ENCODE data around the gene EMILIN1.
"Not testable (repeated sequence)": the region's sequence is repeated elsewhere in the genome, so short reads cannot be mapped to it uniquely, and the experiment has no call there.

Gene EMILIN1

GRCh38 chr2:27054721-27055120 lies 23.7 kb upstream of the EMILIN1 start:
- DNase-seq, result no peak

- DNase-seq, result no peak
Measured at GRCh38 chr2:27057184-27057583, 21.2 kb upstream of the EMILIN1 start.

- DNase-seq, result no peak
Measured at GRCh38 chr2:27058210-27058609, 20.2 kb upstream of the EMILIN1 start.

- no peak for DNase-seq
Measured at GRCh38 chr2:27059141-27059820, 19.1 kb upstream of the EMILIN1 start.

- DNase-seq, result no peak
Measured at GRCh38 chr2:27060323-27060722, 18.1 kb upstream of the EMILIN1 start.

- DNase-seq, result no peak
Measured at GRCh38 chr2:27065128-27065527, 13.3 kb upstream of the EMILIN1 start.

GRCh38 chr2:27067385-27067784 lies 11.0 kb upstream of the EMILIN1 start:
- DNase-seq, result no peak

GRCh38 chr2:27069436-27069835 lies 9.0 kb upstream of the EMILIN1 start:
- DNase-seq, result no peak

GRCh38 chr2:27069961-27070618 lies 8.3 kb upstream of the EMILIN1 start:
- DNase-seq, result no peak

GRCh38 chr2:27070653-27071276 lies 7.7 kb upstream of the EMILIN1 start:
- no peak for DNase-seq

- DNase-seq, result peak; percentile 54
Measured at GRCh38 chr2:27071277-27071989, 7.0 kb upstream of the EMILIN1 start, which contains the start of gene OST4. TSS of gene OST4 (minus strand) at chr2:27071654.

- no peak for DNase-seq
Measured at GRCh38 chr2:27071990-27072830, 6.2 kb upstream of the EMILIN1 start.

- DNase-seq, result no peak
Measured at GRCh38 chr2:27072920-27073319, 5.5 kb upstream of the EMILIN1 start.

GRCh38 chr2:27073782-27074181 lies 4.6 kb upstream of the EMILIN1 start:
- no peak for DNase-seq

GRCh38 chr2:27074738-27075565 lies 3.5 kb upstream of the EMILIN1 start:
- no peak for DNase-seq

GRCh38 chr2:27075566-27075871 lies 2.9 kb upstream of the EMILIN1 start:
- DNase-seq, result not testable (repeated sequence)

- no peak for DNase-seq
Measured at GRCh38 chr2:27076323-27076722, 2.1 kb upstream of the EMILIN1 start.

GRCh38 chr2:27077231-27077630 lies 1.2 kb upstream of the EMILIN1 start:
- no peak for DNase-seq

- DNase-seq, result no peak
Measured at GRCh38 chr2:27079233-27080139, 1.1 kb downstream of the EMILIN1 start.

GRCh38 chr2:27080140-27080469 lies 1.7 kb downstream of the EMILIN1 start:
- no peak for DNase-seq

GRCh38 chr2:27080603-27080936 lies 2.2 kb downstream of the EMILIN1 start:
- no peak for DNase-seq

Data from NCI-H187 treated with DMSO at 0.1 percent for 48 hours (cell line).